HEK293T (cell line): ENCODE results near the gene SLC2A14.

ENCODE experiments used
- CTCF ChIA-PET: fragments of 350-600 bp; formaldehyde crosslinking; extraction: SDS; loops from one replicate; lab custom pipeline; 2021; ENCODE audit warnings: antibody characterized with exemption, inconsistent platforms; lab: Yijun Ruan, JAX
- POLR2A ChIA-PET: fragments of 350-600 bp; formaldehyde crosslinking; extraction: SDS; loops from one replicate; lab custom pipeline; 2020; ENCODE audit warnings: antibody characterized with exemption, inconsistent platforms; lab: Yijun Ruan, JAX
- DNase-seq: peaks from one replicate; pipeline ENCODE4 v3.0.0; 2012; ENCODE audit warnings: mixed read lengths; ENCODE audit errors: extremely low spot score
- ARNT ChIP-seq: fragments of 450-650 bp; IDR thresholded peaks from 2 replicates; pipeline ENCODE4 v1.6.1; 2017; ENCODE audit warnings: mild to moderate bottlenecking
- BHLHE40 ChIP-seq: fragments of 450-650 bp; IDR thresholded peaks from 2 replicates; pipeline ENCODE4 v1.6.1; 2016; ENCODE audit warnings: mild to moderate bottlenecking, moderate library complexity, borderline replicate concordance
- CTBP1 ChIP-seq: fragments of 450-650 bp; IDR thresholded peaks from 2 replicates; pipeline ENCODE4 v1.6.1; 2016; ENCODE audit warnings: borderline replicate concordance
- ELF4 ChIP-seq: fragments of 450-650 bp; IDR thresholded peaks from 2 replicates; pipeline ENCODE4 v1.6.1; 2017; ENCODE audit warnings: antibody characterized with exemption
- FOXA1 ChIP-seq: fragments of 450-650 bp; IDR thresholded peaks from 2 replicates; pipeline ENCODE4 v1.6.1; 2016; ENCODE audit warnings: mild to moderate bottlenecking
- FOXK2 ChIP-seq: fragments of 450-650 bp; IDR thresholded peaks from 2 replicates; pipeline ENCODE4 v1.6.1; 2016; ENCODE audit warnings: mild to moderate bottlenecking
- FOXM1 ChIP-seq: fragments of 450-650 bp; IDR thresholded peaks from 2 replicates; pipeline ENCODE4 v1.6.1; 2017; ENCODE audit warnings: mild to moderate bottlenecking, borderline replicate concordance
- HDGF ChIP-seq: fragments of 450-650 bp; IDR thresholded peaks from 2 replicates; pipeline ENCODE4 v1.6.1; 2017; ENCODE audit warnings: antibody characterized with exemption, borderline replicate concordance
- L3MBTL2 ChIP-seq: fragments of 450-650 bp; conservative IDR thresholded peaks from 2 replicates; pipeline ENCODE4 v1.6.1; 2016; ENCODE audit warnings: mild to moderate bottlenecking
- LEF1 ChIP-seq: fragments of 450-650 bp; IDR thresholded peaks from 2 replicates; pipeline ENCODE4 v1.6.1; 2017; ENCODE audit warnings: mild to moderate bottlenecking, borderline replicate concordance
- SP1 ChIP-seq: fragments of 450-650 bp; IDR thresholded peaks from 2 replicates; pipeline ENCODE4 v1.6.1; 2017
- SUZ12 ChIP-seq: fragments of 450-650 bp; IDR thresholded peaks from 2 replicates; pipeline ENCODE4 v1.6.1; 2016; ENCODE audit warnings: mild to moderate bottlenecking
- TARDBP ChIP-seq: fragments of 450-650 bp; IDR thresholded peaks from 2 replicates; pipeline ENCODE4 v1.6.1; 2016
- ZNF384 ChIP-seq: fragments of 450-650 bp; IDR thresholded peaks from 2 replicates; pipeline ENCODE4 v1.6.1; 2016

Gene SLC2A14

GRCh38 chr12:7782055-7782454 is 90.7 kb downstream of the SLC2A14 start:
- CTCF ChIA-PET = no interaction called here
- DNase-seq = no peak
- TF ChIP-seq L3MBTL2 = no peak
- no peak for TF ChIP-seq FOXK2
- TF ChIP-seq FOXM1 = no peak
- no peak for TF ChIP-seq HDGF
- no peak for TF ChIP-seq SP1
- no peak for TF ChIP-seq CTBP1
- TF ChIP-seq BHLHE40 = no peak
- TF ChIP-seq TARDBP = no peak
- TF ChIP-seq LEF1 = no peak
- TF ChIP-seq ARNT = no peak
- no peak for TF ChIP-seq ELF4
- TF ChIP-seq ZNF384 = no peak
- no peak for TF ChIP-seq SUZ12
- no peak for TF ChIP-seq FOXA1
- POLR2A ChIA-PET = no interaction called here

- POLR2A ChIA-PET = no interaction called here
- no peak for TF ChIP-seq FOXK2
- TF ChIP-seq HDGF = no peak
- TF ChIP-seq SP1 = no peak
- no peak for DNase-seq
- CTCF ChIA-PET = no interaction called here
Observed at GRCh38 chr12:7781274-7781673, 91.4 kb downstream of the SLC2A14 start.

GRCh38 chr12:7769999-7770398 is 102.7 kb downstream of the SLC2A14 start:
- TF ChIP-seq TARDBP (no peak), L3MBTL2 (no peak), HDGF (no peak), ZNF384 (no peak)
- POLR2A ChIA-PET = no interaction called here
- CTCF ChIA-PET = no interaction called here
- DNase-seq = no peak
